GM19239 (cell line): Measurements from ENCODE around the gene CBY2.

Source experiments
- DNase-seq: peaks from one replicate; pipeline ENCODE4 v3.0.0; 2011; ENCODE audit warnings: low spot score; ENCODE audit not compliant: insufficient read length
- FAIRE-seq: peaks from 2 replicates; lab custom pipeline; 2011; peaks lifted over from hg19 to GRCh38; lab: Jason Lieb, UNC

Gene CBY2

GRCh38 chr13:45700971-45701900 is 884 bp upstream of the CBY2 start:
- FAIRE-seq (peak; percentile 99), DNase-seq (no peak)

- peak; percentile 57 for FAIRE-seq
- DNase-seq: no peak
Observed at GRCh38 chr13:45702869-45703391, 810 bp downstream of the CBY2 start.

GRCh38 chr13:45704211-45704739 is 2.2 kb downstream of the CBY2 start:
- FAIRE-seq: no peak

GRCh38 chr13:45704854-45705695 is 3.0 kb downstream of the CBY2 start:
- FAIRE-seq (peak; percentile 64), DNase-seq (no peak)

More at GRCh38 chr13:45704211-45704739, 2.2 kb downstream of the CBY2 start:
- no peak for DNase-seq

GRCh38 chr13:45705918-45706317 is 3.8 kb downstream of the CBY2 start:
- peak; percentile 93 for FAIRE-seq
- peak; percentile 28 for DNase-seq

GRCh38 chr13:45707516-45708100 is 5.5 kb downstream of the CBY2 start:
- FAIRE-seq (peak; percentile 57), DNase-seq (no peak)

GRCh38 chr13:45711951-45712350 is 9.8 kb downstream of the CBY2 start:
- FAIRE-seq: no peak

GRCh38 chr13:45713106-45713690 is 11.1 kb downstream of the CBY2 start:
- FAIRE-seq: no peak

More at GRCh38 chr13:45711951-45712350, 9.8 kb downstream of the CBY2 start:
- DNase-seq: no peak

GRCh38 chr13:45713721-45714120 is 11.6 kb downstream of the CBY2 start:
- DNase-seq: no peak
- no peak for FAIRE-seq

More at GRCh38 chr13:45713106-45713690, 11.1 kb downstream of the CBY2 start:
- no peak for DNase-seq

GRCh38 chr13:45714170-45714569 is 12.1 kb downstream of the CBY2 start:
- FAIRE-seq (no peak), DNase-seq (no peak)

- no peak for DNase-seq
- no peak for FAIRE-seq
Observed at GRCh38 chr13:45715351-45715750, 13.2 kb downstream of the CBY2 start.

GRCh38 chr13:45717349-45717748 is 15.2 kb downstream of the CBY2 start:
- DNase-seq (no peak), FAIRE-seq (no peak)

GRCh38 chr13:45718063-45718462 is 15.9 kb downstream of the CBY2 start:
- DNase-seq (peak; percentile 52), FAIRE-seq (peak; percentile 98)

- DNase-seq: no peak
Observed at GRCh38 chr13:45718992-45719391, 16.9 kb downstream of the CBY2 start.

GRCh38 chr13:45721203-45721731 is 19.1 kb downstream of the CBY2 start:
- no peak for FAIRE-seq
- no peak for DNase-seq

More at GRCh38 chr13:45718992-45719391, 16.9 kb downstream of the CBY2 start:
- FAIRE-seq: no peak

- DNase-seq: no peak
Observed at GRCh38 chr13:45723798-45724197, 21.7 kb downstream of the CBY2 start.

GRCh38 chr13:45728759-45729158 is 26.6 kb downstream of the CBY2 start:
- FAIRE-seq (peak; percentile 28), DNase-seq (peak; percentile 35)

More at GRCh38 chr13:45723798-45724197, 21.7 kb downstream of the CBY2 start:
- FAIRE-seq: no peak

GRCh38 chr13:45731455-45731854 is 29.3 kb downstream of the CBY2 start:
- DNase-seq: no peak
- FAIRE-seq: no peak

- no peak for FAIRE-seq
Observed at GRCh38 chr13:45732916-45733315, 30.8 kb downstream of the CBY2 start.

More at GRCh38 chr13:45732916-45733315, 30.8 kb downstream of the CBY2 start:
- DNase-seq: no peak
